Ovary (tissue), 3 donors: ENCODE measurements around the gene ANKRD2.

Source experiments
- EP300 ChIP-seq: sonication (generic); formaldehyde crosslinking; IDR thresholded peaks from one replicate; pipeline ENCODE4 v1.6.1; 2017; ENCODE audit warnings: antibody characterized with exemption
- POLR2A ChIP-seq: fragments of 450-650 bp; IDR thresholded peaks from one replicate; pipeline ENCODE4 v1.6.1; 2017; ENCODE audit warnings: antibody characterized with exemption, mild to moderate bottlenecking, moderate library complexity
- TF ChIP-seq, protein P1 (sequence below), 3 donors: fragments of 450-650 bp in 2 of 3; fragments of 200-600 bp in 1 of 3; IDR thresholded peaks; one replicate each; pipeline versions ENCODE4 v1.5.1 to v1.8.0; 2016 to 2022; ENCODE audit warnings: antibody characterized with exemption in 3 of 3, mild to moderate bottlenecking in 1 of 3
- donor health status: DM: no; HTN: no; CAD: no.

DNA sequence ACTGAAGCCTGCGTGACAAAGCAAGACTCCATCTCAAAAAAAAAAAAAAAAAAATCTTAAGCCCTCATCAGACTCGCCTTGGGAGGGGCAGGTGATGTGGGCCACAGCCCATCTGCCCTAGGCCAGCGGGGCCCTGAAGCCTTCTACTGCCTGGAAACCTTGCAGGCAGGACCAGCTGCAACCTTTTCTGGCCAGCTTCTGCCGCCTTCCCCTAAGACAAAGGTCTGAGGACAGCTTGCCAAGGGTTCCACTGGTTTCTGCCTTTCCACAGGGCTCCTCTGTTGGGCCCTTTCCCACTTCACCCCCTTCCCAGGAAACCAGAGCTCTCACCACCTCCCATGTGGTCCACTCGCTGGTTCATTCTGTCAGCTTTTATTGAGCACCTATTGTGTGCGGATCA, 38.7 kb upstream of the ANKRD2 start:
- TF ChIP-seq EP300: no peak
- TF ChIP-seq, protein P1, sequence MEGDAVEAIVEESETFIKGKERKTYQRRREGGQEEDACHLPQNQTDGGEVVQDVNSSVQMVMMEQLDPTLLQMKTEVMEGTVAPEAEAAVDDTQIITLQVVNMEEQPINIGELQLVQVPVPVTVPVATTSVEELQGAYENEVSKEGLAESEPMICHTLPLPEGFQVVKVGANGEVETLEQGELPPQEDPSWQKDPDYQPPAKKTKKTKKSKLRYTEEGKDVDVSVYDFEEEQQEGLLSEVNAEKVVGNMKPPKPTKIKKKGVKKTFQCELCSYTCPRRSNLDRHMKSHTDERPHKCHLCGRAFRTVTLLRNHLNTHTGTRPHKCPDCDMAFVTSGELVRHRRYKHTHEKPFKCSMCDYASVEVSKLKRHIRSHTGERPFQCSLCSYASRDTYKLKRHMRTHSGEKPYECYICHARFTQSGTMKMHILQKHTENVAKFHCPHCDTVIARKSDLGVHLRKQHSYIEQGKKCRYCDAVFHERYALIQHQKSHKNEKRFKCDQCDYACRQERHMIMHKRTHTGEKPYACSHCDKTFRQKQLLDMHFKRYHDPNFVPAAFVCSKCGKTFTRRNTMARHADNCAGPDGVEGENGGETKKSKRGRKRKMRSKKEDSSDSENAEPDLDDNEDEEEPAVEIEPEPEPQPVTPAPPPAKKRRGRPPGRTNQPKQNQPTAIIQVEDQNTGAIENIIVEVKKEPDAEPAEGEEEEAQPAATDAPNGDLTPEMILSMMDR (IDR thresholded peaks at IDR 0.05): no peak
- no peak for TF ChIP-seq POLR2A
